GM12878 (cell line): ENCODE data around the gene NDRG2.

ENCODE experiments used
- BACH1 ChIP-seq: fragments of 450-650 bp; IDR thresholded peaks from 2 replicates; pipeline ENCODE4 v1.6.1; 2017; ENCODE audit warnings: mild to moderate bottlenecking, borderline replicate concordance
- CTCF ChIP-seq, 3 experiments: IDR thresholded peaks in 2 of 3; conservative IDR thresholded peaks in 1 of 3; 2 replicates each; pipeline ENCODE4 v1.5.1; 2011; ENCODE audit warnings: low read depth in 3 of 3, low read length in 3 of 3, mild to moderate bottlenecking in 3 of 3, control low read depth in 2 of 3, moderate library complexity in 2 of 3, inconsistent platforms in 1 of 3, mixed read lengths in 1 of 3; ENCODE audit not compliant: control insufficient read depth in 2 of 3, insufficient read depth in 1 of 3; ENCODE audit errors: extremely low read depth in 1 of 3

GRCh38 chr14:20971705-20972021, 53.2 kb downstream of the NDRG2 start:
- TF ChIP-seq CTCF (IDR thresholded peaks at IDR 0.05 in 2 of 3, conservative IDR thresholded peaks at IDR 0.05 in 1 of 3; ENCODE audit: control insufficient read depth in 2 of 3, extremely low read depth in 1 of 3, insufficient read depth in 1 of 3, low read depth in 3 of 3, low read length in 3 of 3) (no peak), BACH1 (no peak)
